Measurements from ENCODE around the gene CUL1. TPM values are rescaled to one million over a fixed set of nuclear protein-coding genes. Genes with fewer than 3 reads are reported as not detected.
A peak's percentile ranks its signal among the peaks of the same experiment; 100 is the strongest.

CUL1 gene
- total RNA-seq, 1 experiment from 2014 or later = 72.3 TPM

- Mint-ChIP-seq H3K27ac (peak overlapping the region in 2 of 3 experiments; percentile 80 to 98; a peak in 3 of 7 replicates), H3K4me3 (peak overlapping the region; percentile 81 to 94)
These were observed 2.7 kb downstream of the CUL1 start for GRCh38 chr7:148701414-148701813.

More at GRCh38 chr7:148701414-148701813, 2.7 kb downstream of the CUL1 start:
- H2BK20ac ChIP-seq (ENCODE audit: low read depth, low read length, poor library complexity, severe bottlenecking) = no peak overlapping the region
- peaks cover 17% of the 10 kb centered on the region for H3K4me1 ChIP-seq (ENCODE audit: insufficient read depth, low read length)
- no peaks in the 10 kb centered on the region for H3K27me3 ChIP-seq (ENCODE audit: insufficient read depth, low read length)
- H2AK5ac ChIP-seq (ENCODE audit: insufficient read length, low read length) = no peak overlapping the region
- H2AFZ ChIP-seq (ENCODE audit: low read length) = no peak overlapping the region
- no peak overlapping the region for H3K23ac ChIP-seq (ENCODE audit: insufficient read length, low read depth, low read length)
- H3K23me2 ChIP-seq (ENCODE audit: insufficient read length, low read depth, low read length, poor library complexity, severe bottlenecking) = no peaks in the 10 kb centered on the region
- no peak overlapping the region for H2BK5ac ChIP-seq (ENCODE audit: insufficient read length, low read length)
- no peak overlapping the region for H4K8ac ChIP-seq (replicated peaks; ENCODE audit: insufficient read length, low read depth, low read length)
- Mint-ChIP-seq H3K36me3 (ENCODE audit: insufficient read depth in 1 of 3, low read depth in 3 of 3) (peaks cover 0 to 1% (median 0%) of the 10 kb centered on the region in 3 experiments; a peak in 1 of 7 replicates), H3K27me3 (ENCODE audit: low read depth) (no peaks in the 10 kb centered on the region; the same call in 1 of the 2 replicates), H3K9me3 (no peaks in the 10 kb centered on the region; a peak in 1 of 5 replicates), H3K4me1 (peaks cover 67 to 72% of the 10 kb centered on the region in 2 experiments)
- H3K4me2 ChIP-seq (ENCODE audit: insufficient read depth, insufficient read length, low read length) = peak overlapping the region; percentile 75
- H2BK120ac ChIP-seq (ENCODE audit: low read depth, low read length, poor library complexity, severe bottlenecking) = no peak overlapping the region
- H3T11ph ChIP-seq (ENCODE audit: low read length) = no peak overlapping the region
- H3K79me1 ChIP-seq (ENCODE audit: insufficient read depth, low read depth, low read length, poor library complexity, severe bottlenecking) = no peaks in the 10 kb centered on the region
- no peak overlapping the region for H3K9ac ChIP-seq (ENCODE audit: extremely low read depth, insufficient read length, low read length)
- H3K9me3 ChIP-seq (ENCODE audit: control insufficient read depth, low read depth, low read length) = no peaks in the 10 kb centered on the region
- H2BK12ac ChIP-seq (ENCODE audit: insufficient read length, low read depth, low read length) = no peak overlapping the region
- no peak overlapping the region for H3K18ac ChIP-seq (ENCODE audit: insufficient read length, low read depth, low read length)
- H3K4ac ChIP-seq (ENCODE audit: low read depth, low read length) = no peak overlapping the region
- H3K14ac ChIP-seq (ENCODE audit: insufficient read depth, low read length) = no peak overlapping the region
- H3K56ac ChIP-seq (ENCODE audit: insufficient read length, low read depth, low read length) = no peak overlapping the region
- H2BK15ac ChIP-seq (ENCODE audit: low read depth, low read length) = no peak overlapping the region
- no peak for TF ChIP-seq CTCF (conservative IDR thresholded peaks at IDR 0.05)
- no peak overlapping the region for H3K27ac ChIP-seq (ENCODE audit: insufficient read length, low read depth, low read length)
- H4K91ac ChIP-seq (ENCODE audit: insufficient read length, low read depth, low read length) = no peak overlapping the region
- H4K5ac ChIP-seq (ENCODE audit: insufficient read length, low read depth, low read length) = no peak overlapping the region
- no peak for DNase-seq
- WGBS (ENCODE audit: extremely low coverage, insufficient read length, low lambda C conversion rate) = no CpG with 5 or more reads among the region's 1 CpG
- peaks cover 48% of the 10 kb centered on the region for H3K79me2 ChIP-seq (ENCODE audit: insufficient read depth, low read length)
- H4K20me1 ChIP-seq (ENCODE audit: control insufficient read depth, insufficient read depth, insufficient read length) = no peaks in the 10 kb centered on the region
